ENCODE data around the gene AMOTL1. TPM values are rescaled to one million over a fixed set of nuclear protein-coding genes. Genes with fewer than 3 reads are reported as not detected.

The AMOTL1 gene
- total RNA-seq, 1 donor from 2014 or later: 22.9 TPM

GRCh38 chr11:94741022-94741679 is 27.0 kb upstream of the AMOTL1 start:
- DNase-seq (ENCODE audit: low spot score) (peak; percentile 50), ATAC-seq (peak; percentile 91)

- no peak for ATAC-seq
- DNase-seq (ENCODE audit: low spot score): no peak
Measured at GRCh38 chr11:94742665-94743064, 25.5 kb upstream of the AMOTL1 start.

GRCh38 chr11:94746721-94747120 is 21.4 kb upstream of the AMOTL1 start:
- ATAC-seq (peak; percentile 41), DNase-seq (ENCODE audit: low spot score) (no peak)

- no peak for ATAC-seq
- no peak for DNase-seq (ENCODE audit: low spot score)
Measured at GRCh38 chr11:94747146-94747545, 21.0 kb upstream of the AMOTL1 start.

GRCh38 chr11:94747601-94748041 is 20.5 kb upstream of the AMOTL1 start:
- ATAC-seq (no peak), DNase-seq (ENCODE audit: low spot score) (no peak)

- no peak for DNase-seq (ENCODE audit: low spot score)
- ATAC-seq: no peak
Measured at GRCh38 chr11:94749369-94749768, 18.8 kb upstream of the AMOTL1 start.

- ATAC-seq (peak; percentile 21), DNase-seq (ENCODE audit: low spot score) (no peak)
Measured at GRCh38 chr11:94750319-94751217, 17.6 kb upstream of the AMOTL1 start.

GRCh38 chr11:94751218-94751609 is 16.9 kb upstream of the AMOTL1 start:
- no peak for DNase-seq (ENCODE audit: low spot score)
- no peak for ATAC-seq

GRCh38 chr11:94751786-94752185 is 16.4 kb upstream of the AMOTL1 start:
- DNase-seq (ENCODE audit: low spot score) (no peak), ATAC-seq (no peak)

- no peak for ATAC-seq
- no peak for DNase-seq (ENCODE audit: low spot score)
Measured at GRCh38 chr11:94753630-94754029, 14.5 kb upstream of the AMOTL1 start.

- no peak for DNase-seq (ENCODE audit: low spot score)
- no peak for ATAC-seq
Measured at GRCh38 chr11:94754335-94754734, 13.8 kb upstream of the AMOTL1 start.

GRCh38 chr11:94754819-94755218 is 13.3 kb upstream of the AMOTL1 start:
- ATAC-seq (no peak), DNase-seq (ENCODE audit: low spot score) (no peak)

GRCh38 chr11:94755494-94755893 is 12.7 kb upstream of the AMOTL1 start:
- DNase-seq (ENCODE audit: low spot score) (no peak), ATAC-seq (no peak)

GRCh38 chr11:94757037-94757735 is 11.0 kb upstream of the AMOTL1 start:
- ATAC-seq (no peak), DNase-seq (ENCODE audit: low spot score) (no peak)

- no peak for DNase-seq (ENCODE audit: low spot score)
- no peak for ATAC-seq
Measured at GRCh38 chr11:94758666-94759065, 9.5 kb upstream of the AMOTL1 start.

GRCh38 chr11:94759522-94759921 is 8.6 kb upstream of the AMOTL1 start:
- ATAC-seq (no peak), DNase-seq (ENCODE audit: low spot score) (no peak)

- no peak for ATAC-seq
- no peak for DNase-seq (ENCODE audit: low spot score)
Measured at GRCh38 chr11:94760296-94760695, 7.9 kb upstream of the AMOTL1 start.

- no peak for DNase-seq (ENCODE audit: low spot score)
- peak; percentile 29 for ATAC-seq
Measured at GRCh38 chr11:94762208-94762607, 5.9 kb upstream of the AMOTL1 start.

GRCh38 chr11:94762995-94763394 is 5.2 kb upstream of the AMOTL1 start:
- DNase-seq (ENCODE audit: low spot score) (no peak), ATAC-seq (peak; percentile 86)

GRCh38 chr11:94766713-94767206 is 1.4 kb upstream of the AMOTL1 start:
- ATAC-seq: no peak
- no peak for DNase-seq (ENCODE audit: low spot score)

- DNase-seq (ENCODE audit: low spot score) (no peak), ATAC-seq (no peak)
Measured at GRCh38 chr11:94767291-94767690, 865 bp upstream of the AMOTL1 start.

Measured in left lobe of liver (tissue), 2 donors.